Stimulated activated CD8-positive, alpha-beta memory T cell treated with anti-CD3 and anti-CD28 coated beads, Interleukin-12 subunit alpha, Interleukin-12 subunit beta, amount 100 ng/mL, for 4 hours (primary cell): Measurements from ENCODE around the gene TMEM129.

Experiments used
- DNase-seq: peaks from one replicate; pipeline ENCODE4 v3.0.0-alpha.2; 2020; ENCODE audit warnings: low read depth

The TMEM129 gene

DNA sequence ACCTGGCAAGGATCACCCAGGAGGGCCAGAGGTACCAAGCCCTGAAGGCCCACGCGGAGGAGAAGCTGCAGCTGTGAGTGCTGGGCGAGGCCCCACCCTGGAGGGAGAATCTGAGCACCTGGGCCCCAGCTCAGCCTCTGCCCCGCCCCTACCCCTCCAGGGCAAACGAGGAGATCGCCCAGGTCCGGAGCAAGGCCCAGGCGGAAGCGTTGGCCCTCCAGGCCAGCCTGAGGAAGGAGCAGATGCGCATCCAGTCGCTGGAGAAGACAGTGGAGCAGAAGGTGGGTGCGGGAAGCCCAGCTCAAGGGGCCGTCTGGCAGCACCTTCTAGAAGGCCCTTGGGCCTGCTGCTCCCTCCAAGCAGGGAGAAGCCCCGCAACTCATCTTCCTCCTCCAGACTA lies 23.4 kb upstream of the TMEM129 start:
- DNase-seq = no peak

DNA sequence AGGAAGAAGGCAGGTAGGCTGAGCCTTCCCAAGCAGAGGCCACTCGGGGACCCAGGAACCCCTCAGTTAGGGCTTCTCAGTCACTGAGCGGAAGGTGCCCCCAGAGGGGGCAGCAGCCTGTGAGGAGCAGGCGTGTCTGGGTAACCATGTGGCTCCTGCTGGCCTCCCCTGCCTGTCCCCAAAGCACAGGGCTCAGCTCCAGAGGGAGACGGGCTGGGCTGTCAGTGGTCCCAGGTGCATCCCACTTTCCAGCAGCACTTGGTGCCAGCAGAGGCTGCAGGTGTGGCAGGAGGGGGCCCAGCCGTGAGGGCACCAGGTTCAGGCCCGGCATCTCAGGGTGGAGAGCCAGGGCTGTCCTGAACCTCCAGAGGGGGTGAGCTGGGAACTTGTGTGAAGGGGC lies 22.9 kb upstream of the TMEM129 start:
- DNase-seq = no peak

DNA sequence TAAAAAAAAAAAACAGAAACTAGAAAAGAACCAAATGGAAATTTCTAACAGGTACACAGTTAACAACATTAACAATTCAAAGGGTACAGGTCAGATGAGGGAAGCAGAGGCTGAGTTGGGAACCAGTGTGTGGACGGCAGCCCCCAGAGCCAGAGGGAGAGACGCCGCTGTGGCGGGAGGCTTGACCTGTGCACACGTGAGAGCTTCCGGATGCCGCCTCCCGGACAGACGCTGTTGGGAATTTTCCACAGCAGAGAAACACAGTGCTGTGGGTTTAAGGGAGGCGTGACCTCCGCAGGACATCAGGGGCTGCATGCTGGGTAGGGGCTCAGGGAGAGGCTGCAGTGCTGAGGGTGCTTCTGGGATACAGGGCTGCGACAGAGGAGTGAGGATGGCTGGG lies 22.4 kb upstream of the TMEM129 start:
- DNase-seq = no peak

DNA sequence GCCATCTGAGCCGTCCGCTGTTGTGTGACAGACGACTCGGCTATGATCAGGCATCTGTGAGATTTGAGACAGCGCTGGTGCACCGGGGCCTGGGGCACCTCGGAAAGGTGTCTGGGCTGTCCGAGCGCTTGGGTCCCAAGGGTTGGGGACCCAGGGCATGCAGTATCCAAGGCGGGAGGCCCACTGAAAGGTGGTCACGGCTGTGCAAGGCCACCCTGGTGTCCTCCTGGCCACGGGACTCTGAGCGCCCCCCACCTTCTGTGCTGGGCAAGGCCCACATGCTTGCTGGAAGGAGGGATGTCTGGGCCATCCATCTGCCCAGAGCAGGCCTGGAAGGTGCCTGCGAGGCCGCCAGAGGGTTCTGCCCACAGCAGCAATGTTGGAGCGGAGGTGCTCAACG lies 20.1 kb upstream of the TMEM129 start:
- no peak for DNase-seq

DNA sequence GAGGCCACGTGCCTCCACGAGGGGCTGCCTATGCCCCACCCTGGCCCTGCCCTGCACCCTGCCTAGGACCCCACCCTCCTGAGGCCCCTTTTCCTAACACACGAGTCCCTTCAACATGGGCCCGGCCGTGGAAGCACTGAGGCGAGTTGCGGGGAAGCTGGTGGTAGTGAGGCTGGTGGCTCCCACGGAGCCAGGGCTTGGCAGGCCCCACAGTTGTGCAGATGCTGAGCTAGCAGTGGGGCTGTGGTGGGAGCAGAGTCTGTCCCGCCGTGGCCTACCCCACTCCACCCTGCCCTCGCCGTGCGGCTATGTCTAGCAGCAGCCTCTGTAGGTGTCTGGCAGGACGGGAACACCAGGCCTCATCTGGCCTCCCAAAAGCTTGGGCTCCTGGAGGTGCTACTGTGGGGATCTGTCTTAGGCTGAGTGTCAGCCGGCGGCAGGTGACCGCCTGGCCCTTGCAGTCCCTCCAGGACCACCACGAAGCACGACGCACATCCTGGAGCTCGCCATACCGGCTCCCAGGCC lies 19.0 kb upstream of the TMEM129 start:
- no peak for DNase-seq

DNA sequence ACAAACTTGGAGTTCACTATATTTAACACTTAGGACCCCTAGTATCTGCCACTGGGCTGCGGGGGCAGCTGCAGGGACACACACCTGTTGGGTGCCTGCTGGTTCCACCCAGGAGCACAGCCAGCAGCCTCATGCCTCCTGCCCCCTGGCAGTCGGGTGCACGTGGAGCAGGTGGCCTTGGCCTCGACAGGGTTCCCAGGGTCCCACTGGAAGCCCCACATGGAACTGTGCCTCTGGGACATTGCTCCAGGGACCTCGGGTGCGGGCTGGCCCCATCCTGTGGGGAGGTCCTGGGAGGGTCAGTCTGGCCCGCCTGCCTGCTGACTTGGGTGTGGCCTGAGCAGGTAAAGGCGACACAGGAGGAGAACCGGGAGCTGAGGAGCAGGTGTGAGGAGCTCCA lies 18.2 kb upstream of the TMEM129 start:
- no peak for DNase-seq

DNA sequence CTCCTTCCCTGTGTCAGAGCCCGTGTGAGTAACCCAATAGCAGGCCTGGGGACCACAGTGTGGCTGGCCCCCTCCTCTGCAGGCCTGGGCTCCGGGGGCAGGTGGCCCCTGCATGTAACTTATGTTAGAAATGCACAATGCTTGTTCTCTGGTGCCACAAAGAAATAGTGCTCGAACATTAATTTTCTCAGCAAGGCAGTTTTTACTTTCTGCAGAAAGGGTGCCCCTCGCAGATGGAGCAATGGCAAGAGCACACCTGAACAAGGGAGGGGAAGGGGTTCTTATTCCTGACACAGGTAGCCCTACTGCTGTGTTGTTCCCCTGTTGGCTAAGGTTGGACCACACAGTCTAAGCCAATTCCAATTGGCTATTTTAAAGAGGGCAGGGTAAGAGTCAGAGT lies 17.3 kb upstream of the TMEM129 start:
- DNase-seq = no peak

DNA sequence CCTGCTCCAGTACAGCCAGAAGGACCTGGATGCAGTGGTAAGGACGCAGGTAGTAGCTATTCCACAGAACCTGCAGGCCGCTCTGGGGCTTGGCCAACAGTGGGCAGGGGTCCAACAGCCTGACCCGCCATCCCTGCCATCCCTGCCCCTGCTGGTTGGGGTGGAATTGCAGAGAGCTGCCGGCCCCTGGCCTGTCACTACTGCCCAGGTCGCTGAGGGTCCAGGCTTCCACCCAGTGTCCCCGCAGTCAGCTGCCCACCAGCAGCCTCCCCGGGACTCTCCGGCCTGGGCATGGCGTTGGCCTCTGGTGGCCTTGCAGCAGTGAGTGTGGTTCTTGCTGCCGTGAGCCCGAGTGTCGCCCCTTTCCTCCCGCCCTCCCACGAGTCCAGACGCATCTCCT lies 16.5 kb upstream of the TMEM129 start:
- no peak for DNase-seq

DNA sequence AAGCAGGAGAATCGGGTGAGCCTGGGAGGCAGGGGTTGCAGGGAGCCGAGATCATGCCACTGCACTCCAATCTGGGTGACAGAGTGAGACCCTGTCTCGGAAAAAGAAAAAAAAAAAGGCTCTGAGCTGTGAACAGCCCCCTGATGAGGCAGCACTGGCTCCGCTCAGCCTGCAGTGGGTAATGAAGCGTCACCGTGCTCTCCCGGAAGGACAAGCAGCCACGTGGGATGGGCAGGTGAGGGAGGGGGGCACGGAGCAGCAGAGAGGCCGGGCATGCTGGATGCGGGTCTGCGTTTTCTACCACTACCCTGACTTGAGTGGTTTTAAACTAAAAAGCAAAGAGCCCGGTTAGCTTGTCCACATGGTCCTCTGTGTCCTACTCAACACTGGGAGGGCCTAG lies 15.7 kb upstream of the TMEM129 start:
- DNase-seq = no peak

DNA sequence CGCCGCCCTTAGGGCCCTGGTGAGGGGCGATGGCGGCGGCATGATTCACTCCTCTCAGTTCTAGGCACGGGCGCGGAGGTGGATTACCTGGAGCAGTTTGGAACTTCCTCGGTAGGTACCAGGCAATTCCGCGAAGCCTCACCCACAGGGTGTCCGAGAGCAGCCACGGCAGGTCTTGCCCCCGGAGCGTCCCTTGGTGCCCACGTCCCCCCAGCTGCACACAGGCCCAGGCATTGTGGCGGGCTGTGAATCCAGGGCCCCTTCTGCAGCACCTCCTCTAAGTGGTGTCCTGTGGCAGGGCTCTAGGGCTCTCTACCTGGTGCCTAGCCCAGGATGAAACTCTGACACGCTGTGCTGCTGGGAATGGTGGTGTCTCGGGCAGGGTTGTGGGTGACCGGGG lies 14.1 kb upstream of the TMEM129 start:
- DNase-seq = no peak

DNA sequence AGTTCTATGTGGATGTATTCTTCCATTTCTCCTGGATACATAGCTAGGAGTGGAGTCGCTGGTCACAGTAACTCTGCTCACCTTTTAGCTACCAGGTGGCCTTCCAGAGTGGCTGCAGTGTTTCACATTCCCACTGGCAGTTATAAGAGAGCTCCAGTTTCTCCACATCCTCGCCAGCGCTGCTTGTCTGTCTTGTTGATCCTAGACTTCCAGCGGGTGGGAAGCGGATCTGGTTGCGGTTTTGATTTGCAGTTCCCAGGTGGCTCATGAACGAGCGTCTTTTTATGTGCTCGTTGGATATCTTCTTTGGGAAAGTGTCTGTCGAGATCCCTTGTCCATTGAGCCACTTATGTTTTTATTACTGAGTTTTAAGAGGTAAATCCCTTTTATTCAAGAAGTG lies 11.8 kb upstream of the TMEM129 start:
- DNase-seq = no peak

DNA sequence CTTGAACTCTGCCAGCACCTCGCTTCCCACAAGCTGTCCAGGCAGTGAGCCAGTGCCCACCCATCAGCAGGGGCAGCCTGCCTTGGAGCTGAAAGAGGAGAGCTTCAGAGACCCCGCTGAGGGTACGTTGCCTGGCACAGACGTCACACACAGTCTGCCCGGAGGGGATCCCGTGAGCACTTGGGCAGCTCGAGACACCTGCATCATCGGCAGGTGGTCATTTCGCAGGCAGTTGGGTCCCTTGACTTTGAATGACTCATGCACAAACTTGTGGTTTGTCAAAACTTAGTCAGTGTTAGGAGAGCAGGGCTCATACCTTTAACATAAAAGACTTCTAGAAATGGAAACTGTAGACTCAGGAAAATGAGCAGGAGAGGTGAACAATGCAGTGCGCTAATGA lies 10.1 kb upstream of the TMEM129 start:
- DNase-seq = no peak

DNA sequence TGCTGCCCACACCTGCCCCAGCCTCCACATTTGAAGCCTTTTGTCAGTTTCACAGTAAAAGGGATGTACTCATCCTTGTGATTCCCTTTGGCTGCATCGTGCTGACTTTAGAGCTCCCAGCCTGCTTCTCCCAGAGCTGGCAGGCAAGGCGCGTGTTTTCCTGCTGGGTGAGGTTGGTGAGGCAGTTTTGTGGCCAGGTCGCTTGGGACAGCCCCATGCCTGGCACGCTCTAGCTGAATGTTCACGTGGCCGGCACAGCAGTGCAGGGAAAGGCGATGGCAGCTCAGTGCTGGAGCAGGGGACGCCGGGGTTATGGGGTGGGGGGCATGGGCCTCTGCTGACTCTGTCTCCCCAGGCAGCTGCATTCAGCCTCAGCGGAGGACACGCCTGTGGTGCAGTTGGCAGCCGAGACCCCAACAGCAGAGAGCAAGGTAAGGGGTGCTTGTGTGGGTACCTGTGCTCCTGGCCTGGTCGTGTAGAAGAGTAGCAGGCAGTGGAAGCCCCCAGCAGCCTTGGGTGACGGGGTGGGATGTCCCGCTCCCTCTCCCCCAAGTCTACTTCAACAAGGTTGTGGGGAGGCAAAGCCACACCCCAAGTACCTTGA lies 9.5 kb upstream of the TMEM129 start:
- no peak for DNase-seq

DNA sequence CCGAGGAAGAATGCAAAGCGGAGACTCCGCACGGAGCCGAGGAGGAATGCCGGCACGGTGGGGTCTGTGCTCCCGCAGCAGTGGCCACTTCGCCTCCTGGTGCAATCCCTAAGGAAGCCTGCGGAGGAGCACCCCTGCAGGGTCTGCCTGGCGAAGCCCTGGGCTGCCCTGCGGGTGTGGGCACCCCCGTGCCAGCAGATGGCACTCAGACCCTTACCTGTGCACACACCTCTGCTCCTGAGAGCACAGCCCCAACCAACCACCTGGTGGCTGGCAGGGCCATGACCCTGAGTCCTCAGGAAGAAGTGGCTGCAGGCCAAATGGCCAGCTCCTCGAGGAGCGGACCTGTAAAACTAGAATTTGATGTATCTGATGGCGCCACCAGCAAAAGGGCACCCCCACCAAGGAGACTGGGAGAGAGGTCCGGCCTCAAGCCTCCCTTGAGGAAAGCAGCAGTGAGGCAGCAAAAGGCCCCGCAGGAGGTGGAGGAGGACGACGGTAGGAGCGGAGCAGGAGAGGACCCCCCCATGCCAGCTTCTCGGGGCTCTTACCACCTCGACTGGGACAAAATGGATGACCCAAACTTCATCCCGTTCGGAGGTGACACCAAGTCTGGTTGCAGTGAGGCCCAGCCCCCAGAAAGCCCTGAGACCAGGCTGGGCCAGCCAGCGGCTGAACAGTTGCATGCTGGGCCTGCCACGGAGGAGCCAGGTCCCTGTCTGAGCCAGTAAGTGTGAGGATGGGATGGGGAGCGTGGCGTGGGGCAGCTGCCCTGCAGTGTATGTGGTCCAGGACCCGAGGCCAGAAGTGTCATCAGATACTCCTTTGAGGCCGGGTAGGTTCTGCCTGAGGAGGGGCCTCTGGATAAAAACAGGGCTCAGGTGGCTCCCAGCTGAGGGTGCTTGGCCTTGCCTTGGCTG lies 7.2 kb upstream of the TMEM129 start:
- no peak for DNase-seq

DNA sequence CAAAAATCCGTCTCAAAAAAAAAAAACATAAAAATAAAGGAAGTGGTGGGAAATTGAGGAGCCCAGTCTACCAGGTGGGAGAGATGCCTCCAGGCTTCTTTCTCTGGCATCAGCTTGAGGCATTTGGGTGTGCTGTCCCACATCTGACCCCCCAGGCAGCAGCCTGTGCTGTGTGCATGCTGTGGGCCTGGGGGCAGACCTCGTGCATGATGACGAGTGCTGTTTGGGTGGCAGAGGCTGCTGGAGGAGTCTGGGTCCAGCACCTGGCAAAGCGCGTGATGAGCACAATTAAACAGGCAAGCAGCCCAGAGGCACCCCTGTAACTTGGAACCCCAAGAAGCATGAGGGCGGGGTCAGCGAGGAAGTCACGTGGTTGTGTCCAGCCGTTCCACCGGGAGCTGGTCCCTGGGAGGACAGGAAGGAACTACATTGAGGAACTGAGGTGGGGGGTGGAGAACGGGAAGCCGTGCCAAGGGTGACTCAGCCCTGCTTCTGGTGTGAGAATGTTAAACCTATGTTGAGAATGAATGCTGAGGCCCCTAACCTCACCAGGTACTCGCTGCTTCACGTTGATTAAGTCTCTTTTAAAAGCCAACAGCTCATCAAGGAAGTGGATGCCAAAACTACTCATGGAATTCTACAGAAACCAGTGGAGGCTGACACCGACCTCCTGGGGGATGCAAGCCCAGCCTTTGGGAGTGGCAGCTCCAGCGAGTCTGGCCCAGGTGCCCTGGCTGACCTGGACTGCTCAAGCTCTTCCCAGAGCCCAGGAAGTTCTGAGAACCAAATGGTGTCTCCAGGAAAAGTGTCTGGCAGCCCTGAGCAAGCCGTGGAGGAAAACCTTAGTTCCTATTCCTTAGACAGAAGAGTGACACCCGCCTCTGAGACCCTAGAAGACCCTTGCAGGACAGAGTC lies 6.3 kb upstream of the TMEM129 start:
- DNase-seq = no peak

DNA sequence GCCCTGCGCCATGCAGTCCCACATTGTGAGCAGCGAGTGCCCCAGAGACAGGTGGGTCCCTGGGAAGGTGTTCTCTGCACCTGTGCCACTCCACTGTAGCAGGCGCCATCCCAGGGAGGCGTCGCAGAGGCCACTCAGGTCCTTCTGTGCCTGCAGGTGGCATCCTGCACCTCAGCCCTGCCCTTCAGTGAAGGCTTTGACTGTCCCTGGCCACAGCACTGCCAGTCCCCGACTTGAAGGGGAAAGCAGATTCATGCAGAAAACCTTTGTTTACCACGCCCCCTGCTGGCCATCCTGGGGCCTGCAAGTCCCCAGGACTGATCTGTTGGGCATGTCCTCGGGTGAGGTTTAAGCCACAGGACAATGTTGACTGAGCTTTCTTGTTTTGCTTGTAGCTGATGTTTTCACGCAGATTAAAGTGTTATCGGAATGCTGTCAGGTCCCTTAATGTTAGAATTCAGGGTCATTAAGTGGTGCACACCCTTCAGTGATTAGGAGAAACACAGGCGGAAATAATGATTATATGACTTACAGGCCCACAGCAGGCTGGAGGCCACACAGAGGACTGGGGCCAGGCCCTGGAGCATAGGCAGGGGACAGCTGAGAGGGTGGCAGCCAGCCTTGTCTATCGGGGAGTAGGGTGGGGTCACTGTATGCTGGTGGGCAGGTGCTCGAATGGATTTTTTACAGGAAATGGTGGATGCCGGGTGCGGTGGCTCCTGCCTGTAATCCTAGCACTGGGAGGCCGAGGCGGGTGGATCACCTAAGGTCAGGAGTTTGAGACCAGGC lies 5.2 kb upstream of the TMEM129 start:
- DNase-seq = peak; percentile 71

DNA sequence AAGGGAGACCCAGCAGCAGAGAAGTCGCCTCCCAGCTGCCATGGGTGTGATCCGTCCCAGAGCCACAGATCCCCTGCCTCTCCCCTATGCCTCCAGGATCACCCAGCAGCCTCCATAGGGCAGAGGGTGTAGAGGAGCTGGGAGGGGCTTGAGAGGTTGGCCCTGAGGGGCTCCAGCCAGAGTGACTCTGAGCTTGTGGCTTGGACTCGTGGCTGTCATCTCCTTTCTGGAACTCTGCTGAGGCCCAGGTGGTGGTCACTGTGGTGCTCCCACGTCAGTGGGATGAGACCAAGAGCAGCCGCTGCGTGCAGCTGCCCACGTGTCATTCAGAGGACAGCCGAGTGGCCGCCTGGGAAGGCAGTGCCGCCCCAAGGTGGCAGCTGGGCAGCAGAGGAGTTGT lies 4.4 kb upstream of the TMEM129 start:
- no peak for DNase-seq

DNA sequence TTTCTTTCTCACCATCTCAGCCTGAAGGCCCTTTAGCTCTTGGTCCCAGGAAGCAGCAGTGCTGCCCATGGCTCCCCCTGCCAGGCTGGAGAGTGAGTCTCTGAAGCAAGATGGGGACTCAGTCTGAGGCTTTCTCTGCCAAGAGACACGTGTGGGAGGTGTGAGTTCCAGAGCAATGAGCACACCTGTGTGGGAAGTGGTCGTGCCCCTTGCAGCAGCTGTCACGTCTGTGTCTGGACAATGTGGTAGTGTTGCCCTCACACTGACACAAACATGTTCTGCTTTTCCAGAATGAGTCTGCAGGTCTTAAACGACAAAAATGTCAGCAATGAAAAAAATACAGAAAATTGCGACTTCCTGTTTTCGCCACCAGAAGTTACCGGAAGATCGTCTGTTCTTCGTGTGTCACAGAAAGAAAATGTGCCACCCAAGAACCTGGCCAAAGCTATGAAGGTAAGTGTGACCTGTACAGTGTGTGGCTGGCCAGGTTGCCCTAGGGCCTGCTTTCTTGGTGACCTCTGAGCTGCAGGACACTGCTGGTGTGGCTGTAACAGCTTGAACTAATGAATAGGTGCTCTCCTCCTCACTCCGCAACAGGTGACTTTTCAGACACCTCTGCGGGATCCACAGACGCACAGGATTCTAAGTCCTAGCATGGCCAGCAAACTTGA lies 2.1 kb upstream of the TMEM129 start:
- no peak for DNase-seq

DNA sequence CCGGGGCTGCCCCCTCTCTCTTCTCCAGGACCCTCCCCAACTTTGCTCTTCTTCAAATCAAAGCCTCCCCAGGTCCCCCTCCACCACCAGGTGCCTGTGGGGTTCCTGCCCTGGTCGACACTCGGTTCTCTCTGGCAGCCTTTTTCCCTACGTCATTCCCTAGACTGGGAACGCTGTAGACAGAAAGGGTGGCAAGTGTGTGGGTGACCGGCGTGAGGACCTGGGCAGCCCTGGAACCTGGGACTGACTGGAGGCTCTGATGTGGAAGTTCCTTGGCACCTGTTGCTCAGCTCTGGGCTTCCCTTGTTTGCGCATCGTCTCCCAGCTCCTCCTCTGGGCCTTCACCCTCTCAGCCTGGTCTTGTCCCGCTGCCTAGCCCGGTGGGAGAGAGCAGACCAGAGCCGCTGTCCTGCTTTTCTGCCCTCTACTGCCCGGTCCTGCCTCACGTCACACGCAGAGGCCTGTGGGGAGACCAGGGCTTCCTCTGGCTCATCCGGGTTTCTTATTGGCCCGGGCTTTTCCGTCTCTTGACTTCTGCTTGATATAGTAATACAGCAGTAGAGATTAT lies 1.5 kb upstream of the TMEM129 start:
- no peak for DNase-seq

DNA sequence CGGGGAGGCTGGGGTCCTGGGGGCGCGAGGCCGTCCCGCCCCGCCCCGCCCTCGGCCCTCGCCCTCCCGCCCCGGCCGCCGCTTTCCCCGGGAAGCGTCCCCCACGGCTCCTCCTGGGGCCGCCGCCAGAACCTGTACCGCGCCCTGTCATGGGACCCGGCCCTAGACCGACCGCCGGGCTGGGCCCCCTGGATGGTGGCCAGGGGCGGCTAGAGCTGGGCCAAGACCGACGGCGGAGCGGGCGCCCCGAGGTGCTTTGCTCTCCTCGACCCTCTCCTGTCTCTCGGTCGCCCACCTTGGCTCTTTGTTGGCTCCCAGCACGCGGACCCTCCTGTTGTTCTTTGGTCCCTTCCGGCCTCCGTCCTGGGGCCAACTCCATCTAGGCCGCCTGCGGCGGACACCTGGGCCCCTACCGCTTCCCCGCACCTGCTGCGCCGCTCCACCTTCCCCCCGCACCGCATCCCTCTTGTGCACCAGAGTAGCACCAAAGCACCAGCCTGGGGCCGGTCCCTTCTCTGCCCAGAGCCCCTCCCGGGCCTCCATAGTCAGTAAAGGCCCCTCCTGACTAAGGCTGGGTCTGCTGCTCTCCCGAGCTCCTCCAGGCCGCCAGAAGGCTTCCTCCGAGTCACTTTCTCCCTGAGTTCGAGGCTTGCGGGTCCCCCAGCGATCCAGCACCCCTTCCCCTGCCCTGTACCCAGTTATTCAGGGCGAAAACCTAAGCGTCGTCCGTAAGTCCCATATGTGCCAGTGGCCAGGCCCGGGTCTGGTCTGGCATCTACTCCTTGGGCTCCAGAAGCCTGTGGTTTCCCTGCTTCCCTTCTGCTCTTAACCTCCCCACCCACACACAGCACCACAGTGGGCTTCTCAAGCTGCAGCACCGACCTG lies 785 bp upstream of the TMEM129 start:
- DNase-seq = no peak
